Mesothelial cell of epicardium (in vitro differentiated cells): ENCODE measurements around the gene NTN4. TPM values are rescaled to one million over a fixed set of nuclear protein-coding genes. Genes with fewer than 3 reads are reported as not detected.
"Not testable (repeated sequence)": the region's sequence is repeated elsewhere in the genome, so short reads cannot be mapped to it uniquely, and the experiment has no call there.

Experiments used
- DNase-seq, 2 experiments: peaks; one replicate each; pipeline ENCODE4 v3.0.0; 2021; ENCODE audit warnings: low spot score in 2 of 2; ENCODE audit not compliant: unreplicated experiment in 2 of 2
- H3K27ac Mint-ChIP-seq: 2 replicates; pipeline ENCODE4 v1.8.0; 2021; ENCODE audit warnings: mixed read lengths
- H3K27me3 Mint-ChIP-seq: 2 replicates; pipeline ENCODE4 v1.8.0; 2021; ENCODE audit warnings: low read depth, mixed read lengths
- H3K36me3 Mint-ChIP-seq: 2 replicates; pipeline ENCODE4 v1.8.0; 2021; ENCODE audit warnings: mixed read lengths
- H3K4me1 Mint-ChIP-seq: 2 replicates; pipeline ENCODE4 v1.8.0; 2021; ENCODE audit warnings: mixed read lengths
- H3K4me3 Mint-ChIP-seq: 2 replicates; pipeline ENCODE4 v1.8.0; 2021; ENCODE audit warnings: mild to moderate bottlenecking, moderate library complexity, mixed read lengths
- H3K9me3 Mint-ChIP-seq: 2 replicates; pipeline ENCODE4 v1.8.0; 2021; ENCODE audit warnings: mixed read lengths
- CTCF ChIP-seq: fragments of 200-600 bp; sonication (generic); IDR thresholded peaks from one replicate; pipeline ENCODE4 v1.5.0; 2021; ENCODE audit warnings: antibody characterized with exemption; ENCODE audit not compliant: unreplicated experiment
- total RNA-seq: library from RNA; stranded (reverse); gene quantifications from 3 replicates; pipeline ENCODE4 v1.2.1, GENCODE V29; 2021

Gene NTN4
- total RNA-seq, 1 donor from 2014 or later = 6.0 TPM

GRCh38 chr12:95661360-95661759 is 129.2 kb downstream of the NTN4 start:
- H3K27me3 Mint-ChIP-seq = no peaks in the 10 kb centered on the region
- H3K27ac Mint-ChIP-seq = no peak overlapping the region
- TF ChIP-seq CTCF = no peak
- H3K36me3 Mint-ChIP-seq = no peaks in the 10 kb centered on the region
- peaks cover 11% of the 10 kb centered on the region for H3K4me1 Mint-ChIP-seq
- no peak for DNase-seq
- no peaks in the 10 kb centered on the region for H3K9me3 Mint-ChIP-seq
- no peak overlapping the region for H3K4me3 Mint-ChIP-seq

DNA sequence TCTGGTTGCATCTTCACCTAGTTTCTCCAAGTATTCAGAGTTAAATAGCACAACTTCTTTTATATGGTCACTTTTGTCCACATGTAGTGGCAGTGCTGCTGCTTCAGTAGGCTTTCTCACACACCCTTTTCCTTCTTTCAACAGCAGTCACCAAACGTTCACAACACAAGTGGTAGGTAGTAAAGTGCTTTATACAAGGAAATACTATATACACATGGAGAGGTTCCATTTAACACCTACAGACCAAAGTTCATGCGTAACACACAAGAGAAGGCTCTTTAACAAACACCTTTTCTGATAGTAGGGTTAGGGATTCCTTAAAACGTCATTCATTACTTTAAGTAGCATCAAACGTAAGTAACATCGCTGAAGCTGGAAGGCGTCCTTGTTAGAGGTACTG is 132.2 kb downstream of the NTN4 start:
- Mint-ChIP-seq H3K4me1 (peaks cover 16% of the 10 kb centered on the region), H3K36me3 (no peaks in the 10 kb centered on the region), H3K9me3 (peaks cover 4% of the 10 kb centered on the region), H3K27me3 (no peaks in the 10 kb centered on the region), H3K4me3 (no peak overlapping the region), H3K27ac (no peak overlapping the region)
- no peak for DNase-seq
- no peak for TF ChIP-seq CTCF

GRCh38 chr12:95654665-95655064 is 135.9 kb downstream of the NTN4 start:
- not testable (repeated sequence) for H3K27ac Mint-ChIP-seq, DNase-seq, H3K4me3 Mint-ChIP-seq, H3K27me3 Mint-ChIP-seq, H3K36me3 Mint-ChIP-seq, H3K9me3 Mint-ChIP-seq
- H3K4me1 Mint-ChIP-seq = peaks cover 14% of the 10 kb centered on the region

DNA sequence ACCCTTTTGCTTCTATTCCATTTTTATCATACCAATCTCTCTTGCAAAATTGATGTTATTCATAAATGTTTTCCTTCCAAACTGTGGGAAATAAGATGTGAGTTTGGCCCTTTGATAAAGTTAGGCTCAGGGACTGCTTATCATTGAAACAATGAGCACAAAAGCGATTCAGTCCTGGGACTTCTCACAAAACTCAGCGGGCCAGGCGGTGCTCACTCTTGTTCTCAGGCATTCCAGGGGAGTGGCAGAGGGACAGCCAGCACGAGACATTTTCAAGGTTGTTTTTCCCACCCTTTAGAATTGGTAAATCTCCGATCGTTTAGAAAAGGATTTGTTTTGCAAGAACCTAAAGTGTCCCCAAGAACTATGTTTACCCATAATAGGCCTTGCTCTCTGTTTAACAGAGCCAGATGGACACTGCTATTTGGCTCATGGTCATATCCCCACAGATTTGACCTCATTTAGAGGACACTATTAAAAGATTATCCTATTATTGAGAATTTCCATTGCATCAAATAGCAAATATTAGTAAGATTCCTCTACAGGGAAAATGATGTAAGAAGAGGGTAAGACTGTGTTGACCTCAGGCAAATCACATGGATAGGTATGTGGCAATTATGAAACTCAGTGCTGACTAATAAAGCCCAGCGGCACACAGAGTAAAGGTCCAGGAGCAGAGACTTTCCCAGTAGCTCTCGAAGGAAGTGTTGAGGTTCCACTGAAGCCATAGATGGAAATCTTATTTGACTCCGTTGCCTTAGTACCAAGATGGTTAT is 136.6 kb downstream of the NTN4 start:
- Mint-ChIP-seq H3K36me3 (no peaks in the 10 kb centered on the region), H3K27me3 (no peaks in the 10 kb centered on the region), H3K4me3 (no peak overlapping the region), H3K27ac (peak overlapping the region; percentile 35), H3K4me1 (peaks cover 19% of the 10 kb centered on the region), H3K9me3 (peaks cover 4% of the 10 kb centered on the region)
- no peak for TF ChIP-seq CTCF
- no peak for DNase-seq

GRCh38 chr12:95651681-95652080 is 138.9 kb downstream of the NTN4 start:
- Mint-ChIP-seq H3K27ac (no peak overlapping the region), H3K4me3 (no peak overlapping the region), H3K27me3 (no peaks in the 10 kb centered on the region), H3K9me3 (peaks cover 4% of the 10 kb centered on the region), H3K4me1 (peaks cover 34% of the 10 kb centered on the region), H3K36me3 (no peaks in the 10 kb centered on the region)
- DNase-seq = no peak
- no peak for TF ChIP-seq CTCF

DNA sequence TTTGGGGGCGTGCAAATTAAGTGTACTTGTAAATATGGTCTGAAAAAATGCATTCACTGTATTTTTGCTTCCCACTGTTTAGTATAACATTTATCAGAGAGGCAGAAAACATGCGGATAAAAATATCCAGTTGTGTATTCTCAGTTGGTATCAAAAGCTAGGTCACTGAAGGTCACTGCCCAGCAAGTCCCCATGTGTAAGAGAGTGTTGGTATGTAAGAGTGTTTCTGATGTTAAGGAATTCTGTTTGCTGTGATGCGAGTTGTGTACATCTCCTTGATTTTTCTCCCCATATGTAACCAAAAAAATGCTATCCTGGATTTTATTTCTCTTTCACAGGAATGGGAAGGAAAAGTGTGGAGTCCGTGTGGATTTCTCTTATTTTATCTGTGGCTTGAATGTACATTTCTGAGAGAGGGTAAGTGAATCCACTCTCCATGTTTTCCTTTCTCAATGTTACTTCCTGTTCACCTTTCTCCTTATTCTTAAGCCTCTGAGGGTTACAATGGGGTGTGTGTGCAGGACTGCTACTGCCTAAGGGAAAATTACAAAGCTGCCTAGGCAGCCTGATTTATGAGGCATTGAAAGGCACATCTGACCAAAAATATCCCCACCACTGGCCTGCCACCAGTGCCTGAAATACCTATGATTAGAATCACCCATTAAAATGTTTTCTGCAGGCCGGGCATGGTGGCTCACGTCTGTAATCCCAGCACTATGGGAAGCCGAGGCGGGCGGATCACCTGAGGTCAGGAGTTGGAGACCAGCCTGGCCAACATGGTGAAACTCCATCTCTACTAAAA is 141.4 kb downstream of the NTN4 start:
- H3K27me3 Mint-ChIP-seq = no peaks in the 10 kb centered on the region
- H3K9me3 Mint-ChIP-seq = peaks cover 1% of the 10 kb centered on the region
- no peaks in the 10 kb centered on the region for H3K36me3 Mint-ChIP-seq
- no peak for TF ChIP-seq CTCF
- H3K4me1 Mint-ChIP-seq = peaks cover 39% of the 10 kb centered on the region
- DNase-seq = no peak
- peak overlapping the region; percentile 82 for H3K27ac Mint-ChIP-seq
- no peak overlapping the region for H3K4me3 Mint-ChIP-seq
